ENCODE measurements around the gene URB2.

- TF ChIP-seq, protein P1, sequence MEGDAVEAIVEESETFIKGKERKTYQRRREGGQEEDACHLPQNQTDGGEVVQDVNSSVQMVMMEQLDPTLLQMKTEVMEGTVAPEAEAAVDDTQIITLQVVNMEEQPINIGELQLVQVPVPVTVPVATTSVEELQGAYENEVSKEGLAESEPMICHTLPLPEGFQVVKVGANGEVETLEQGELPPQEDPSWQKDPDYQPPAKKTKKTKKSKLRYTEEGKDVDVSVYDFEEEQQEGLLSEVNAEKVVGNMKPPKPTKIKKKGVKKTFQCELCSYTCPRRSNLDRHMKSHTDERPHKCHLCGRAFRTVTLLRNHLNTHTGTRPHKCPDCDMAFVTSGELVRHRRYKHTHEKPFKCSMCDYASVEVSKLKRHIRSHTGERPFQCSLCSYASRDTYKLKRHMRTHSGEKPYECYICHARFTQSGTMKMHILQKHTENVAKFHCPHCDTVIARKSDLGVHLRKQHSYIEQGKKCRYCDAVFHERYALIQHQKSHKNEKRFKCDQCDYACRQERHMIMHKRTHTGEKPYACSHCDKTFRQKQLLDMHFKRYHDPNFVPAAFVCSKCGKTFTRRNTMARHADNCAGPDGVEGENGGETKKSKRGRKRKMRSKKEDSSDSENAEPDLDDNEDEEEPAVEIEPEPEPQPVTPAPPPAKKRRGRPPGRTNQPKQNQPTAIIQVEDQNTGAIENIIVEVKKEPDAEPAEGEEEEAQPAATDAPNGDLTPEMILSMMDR (IDR thresholded peaks at IDR 0.05; ENCODE audit: low read length) = no peak
- TF ChIP-seq EZH2 (optimal IDR thresholded peaks at IDR 0.05; ENCODE audit: low read depth, low read length) = no peak
- TF ChIP-seq EZH2phosphoT487 (IDR thresholded peaks at IDR 0.05; ENCODE audit: low read length) = no peak
Measured at GRCh38 chr1:229594227-229595008, 31.6 kb upstream of the URB2 start.

Data from MM.1S (cell line).